CD4-positive, alpha-beta T cell treated with Interleukin-15 for 1 hour (primary cell): ENCODE measurements around the gene RNF128.

ENCODE experiments used
- DNase-seq: peaks from one replicate; pipeline ENCODE4 v3.0.0-alpha.2; 2020

Gene RNF128, protein sequence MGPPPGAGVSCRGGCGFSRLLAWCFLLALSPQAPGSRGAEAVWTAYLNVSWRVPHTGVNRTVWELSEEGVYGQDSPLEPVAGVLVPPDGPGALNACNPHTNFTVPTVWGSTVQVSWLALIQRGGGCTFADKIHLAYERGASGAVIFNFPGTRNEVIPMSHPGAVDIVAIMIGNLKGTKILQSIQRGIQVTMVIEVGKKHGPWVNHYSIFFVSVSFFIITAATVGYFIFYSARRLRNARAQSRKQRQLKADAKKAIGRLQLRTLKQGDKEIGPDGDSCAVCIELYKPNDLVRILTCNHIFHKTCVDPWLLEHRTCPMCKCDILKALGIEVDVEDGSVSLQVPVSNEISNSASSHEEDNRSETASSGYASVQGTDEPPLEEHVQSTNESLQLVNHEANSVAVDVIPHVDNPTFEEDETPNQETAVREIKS

DNA sequence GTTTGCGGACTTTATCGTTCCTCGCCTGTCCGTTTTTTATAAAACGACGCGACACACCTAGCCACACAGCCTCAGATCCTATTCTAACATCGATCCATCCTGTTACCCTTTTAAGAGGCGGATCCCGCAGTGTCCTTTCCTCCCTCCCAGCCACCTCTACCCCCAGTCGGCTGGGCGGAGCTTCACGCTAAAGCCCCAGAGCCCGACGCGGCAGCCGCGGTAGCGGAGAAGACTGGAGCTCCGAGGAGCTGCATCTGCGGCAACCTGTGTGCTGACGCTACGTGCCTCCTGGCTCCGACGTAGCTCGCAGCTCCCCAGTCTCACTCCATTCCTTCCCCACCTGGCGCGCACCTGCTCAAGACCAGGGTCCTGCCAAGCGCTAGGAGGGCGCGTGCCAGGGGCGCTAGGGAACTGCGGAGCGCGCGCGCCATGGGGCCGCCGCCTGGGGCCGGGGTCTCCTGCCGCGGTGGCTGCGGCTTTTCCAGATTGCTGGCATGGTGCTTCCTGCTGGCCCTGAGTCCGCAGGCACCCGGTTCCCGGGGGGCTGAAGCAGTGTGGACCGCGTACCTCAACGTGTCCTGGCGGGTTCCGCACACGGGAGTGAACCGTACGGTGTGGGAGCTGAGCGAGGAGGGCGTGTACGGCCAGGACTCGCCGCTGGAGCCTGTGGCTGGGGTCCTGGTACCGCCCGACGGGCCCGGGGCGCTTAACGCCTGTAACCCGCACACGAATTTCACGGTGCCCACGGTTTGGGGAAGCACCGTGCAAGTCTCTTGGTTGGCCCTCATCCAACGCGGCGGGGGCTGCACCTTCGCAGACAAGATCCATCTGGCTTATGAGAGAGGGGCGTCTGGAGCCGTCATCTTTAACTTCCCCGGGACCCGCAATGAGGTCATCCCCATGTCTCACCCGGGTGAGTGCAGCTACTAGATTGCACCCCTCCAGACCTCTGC lies at the start of gene RNF128:
Gene RNF128 (plus strand): TSS at position 217 of the 953 bp plus-strand sequence. CDS start 213 bp downstream, at position 430.
- DNase-seq = no peak

DNA sequence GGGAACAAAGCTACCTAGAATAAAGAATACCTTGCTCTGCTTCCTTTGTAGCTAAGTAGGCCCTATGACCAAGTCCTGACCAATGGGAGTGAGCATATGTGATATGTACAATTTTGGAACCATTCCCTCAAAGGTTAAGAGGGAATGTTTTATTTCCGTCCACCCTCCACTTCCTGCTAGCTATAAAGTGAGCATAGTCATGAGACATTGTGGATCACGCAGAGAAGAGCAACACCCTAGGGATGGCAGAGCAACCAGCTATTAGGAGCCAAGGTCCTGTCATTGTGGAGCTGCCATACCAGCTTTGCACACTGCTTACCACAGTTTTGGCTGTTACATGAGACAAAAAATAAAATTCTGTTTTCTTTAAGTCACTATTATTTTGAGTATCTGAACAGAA lies 45.8 kb upstream of the RNF128 start:
- no peak for DNase-seq

DNA sequence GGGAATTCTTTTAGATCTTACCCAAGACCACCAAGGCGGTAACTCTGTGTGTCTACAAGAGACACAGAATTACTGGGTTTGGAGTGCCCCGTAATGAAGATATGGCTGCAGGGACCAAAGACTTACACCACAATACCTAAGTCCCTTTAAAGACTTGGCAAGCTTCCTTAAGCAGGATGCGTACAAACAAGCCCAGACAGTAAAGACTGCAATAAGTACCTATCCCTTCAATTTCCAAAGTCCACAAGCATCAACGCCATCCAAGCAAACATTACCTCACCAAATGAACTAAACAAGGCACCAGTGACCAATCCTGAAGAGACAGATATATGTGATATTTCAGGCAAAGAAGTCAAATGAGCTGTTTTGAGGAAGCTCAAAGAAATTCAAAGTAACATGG lies 42.3 kb upstream of the RNF128 start:
- DNase-seq = no peak

DNA sequence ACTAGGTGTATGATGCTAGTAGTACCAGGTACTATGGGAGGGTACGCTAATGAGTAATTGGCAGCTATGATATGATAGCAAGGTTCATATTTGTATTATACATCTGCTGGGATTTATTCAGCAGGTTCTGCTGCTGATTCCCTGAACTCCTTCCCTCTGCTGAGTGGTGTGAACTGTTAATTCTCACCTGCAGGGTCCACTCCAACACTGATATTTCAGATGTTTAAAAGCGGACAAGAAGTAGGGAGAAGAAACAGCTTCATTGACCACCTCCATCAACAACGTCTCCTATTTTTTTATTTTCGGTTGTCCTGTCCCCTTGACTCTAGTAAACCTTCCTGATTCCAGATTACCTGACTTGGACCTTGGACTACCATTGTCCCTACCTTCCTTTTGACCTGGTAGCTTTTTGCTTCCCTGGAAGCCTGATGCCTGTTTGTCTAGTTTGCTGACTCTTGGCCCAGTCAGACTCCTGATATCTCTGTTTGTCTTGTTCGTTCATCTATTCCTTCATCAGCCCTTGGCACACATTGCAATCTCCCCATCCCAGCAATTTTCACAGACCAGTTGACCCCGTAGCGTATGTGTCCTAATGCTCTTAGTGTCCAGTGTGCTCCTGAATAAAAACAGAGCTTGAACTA lies 34.0 kb upstream of the RNF128 start:
- DNase-seq = no peak

- no peak for DNase-seq
Measured at GRCh38 chrX:106696502-106696901, 30.0 kb upstream of the RNF128 start.

- DNase-seq = no peak
Measured at GRCh38 chrX:106698693-106699092, 27.8 kb upstream of the RNF128 start.

- DNase-seq = no peak
Measured at GRCh38 chrX:106702636-106703035, 23.9 kb upstream of the RNF128 start.

DNA sequence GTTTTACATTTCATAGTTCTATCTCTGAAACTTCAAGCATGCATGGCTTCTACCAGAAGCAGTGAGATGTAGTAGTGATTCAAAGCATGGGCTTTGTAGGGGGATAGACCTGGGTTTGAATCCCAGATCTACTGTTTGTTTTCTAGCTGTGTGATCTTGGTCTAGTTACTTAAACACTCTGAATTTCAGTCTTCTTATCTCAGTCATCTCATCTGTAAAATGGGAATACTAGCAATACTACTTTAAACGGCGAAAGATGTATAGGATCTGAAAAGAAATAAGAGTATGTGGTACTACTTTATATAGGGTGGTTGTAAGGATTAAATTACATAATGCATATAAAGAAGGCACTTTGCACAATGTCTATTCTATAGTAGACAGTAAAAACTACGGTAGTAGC lies 20.0 kb upstream of the RNF128 start:
- no peak for DNase-seq

DNA sequence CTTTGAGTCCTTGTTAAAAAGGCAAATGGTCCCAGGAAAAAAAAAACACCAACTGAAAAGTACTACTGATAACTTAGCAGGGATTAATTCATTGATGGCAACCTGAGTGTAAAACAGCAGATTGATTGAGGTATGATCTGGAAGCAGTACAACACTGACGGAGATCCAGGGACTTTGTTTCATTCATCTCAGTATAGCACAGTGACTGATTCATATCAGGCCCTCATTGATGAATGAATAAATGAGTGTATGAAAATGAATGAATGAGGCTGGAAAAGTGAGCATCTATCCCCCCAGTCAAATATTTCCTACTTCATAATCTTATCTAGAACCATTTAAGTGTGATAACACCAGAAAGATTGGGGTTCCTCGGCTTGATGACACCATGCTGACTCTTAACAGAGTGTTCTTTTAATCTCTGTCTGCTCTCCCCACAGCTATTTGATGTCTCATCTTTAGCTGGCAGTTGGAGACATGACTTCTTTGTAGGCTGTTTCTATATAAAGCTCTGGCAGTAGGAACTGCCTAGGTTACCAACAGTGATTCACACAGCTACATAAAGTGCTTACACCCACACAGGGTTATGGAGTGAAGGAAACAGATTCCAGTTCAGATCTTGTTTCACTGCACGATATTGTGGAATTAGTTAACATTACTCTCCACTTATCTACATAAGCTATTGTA lies 18.6 kb upstream of the RNF128 start:
- DNase-seq = no peak

DNA sequence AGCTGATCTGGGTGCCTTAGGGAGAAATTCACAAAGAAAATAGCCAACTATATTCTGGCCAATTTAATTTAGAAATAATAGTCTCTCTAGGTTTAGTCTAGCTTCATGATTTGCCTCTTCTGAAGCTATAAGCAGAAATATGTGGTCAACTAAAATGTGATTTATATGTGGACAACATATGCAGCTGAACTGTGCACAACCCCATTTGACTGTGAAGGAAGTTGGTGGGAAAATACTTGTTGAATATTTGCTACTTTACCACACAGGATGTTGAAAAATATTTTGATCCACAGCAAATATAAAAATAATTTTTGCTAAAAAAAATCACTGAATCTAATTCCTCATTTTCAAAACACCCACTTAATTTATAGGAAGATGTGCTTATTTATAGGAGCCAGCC lies 15.7 kb upstream of the RNF128 start:
- no peak for DNase-seq

GRCh38 chrX:106711375-106711774 lies 15.1 kb upstream of the RNF128 start:
- no peak for DNase-seq

- DNase-seq = no peak
Measured at GRCh38 chrX:106716004-106716403, 10.5 kb upstream of the RNF128 start.

- DNase-seq = no peak
Measured at GRCh38 chrX:106716463-106716862, 10.0 kb upstream of the RNF128 start.

GRCh38 chrX:106718709-106719108 lies 7.8 kb upstream of the RNF128 start:
- no peak for DNase-seq

GRCh38 chrX:106725931-106726330 lies 570 bp upstream of the RNF128 start:
- no peak for DNase-seq

DNA sequence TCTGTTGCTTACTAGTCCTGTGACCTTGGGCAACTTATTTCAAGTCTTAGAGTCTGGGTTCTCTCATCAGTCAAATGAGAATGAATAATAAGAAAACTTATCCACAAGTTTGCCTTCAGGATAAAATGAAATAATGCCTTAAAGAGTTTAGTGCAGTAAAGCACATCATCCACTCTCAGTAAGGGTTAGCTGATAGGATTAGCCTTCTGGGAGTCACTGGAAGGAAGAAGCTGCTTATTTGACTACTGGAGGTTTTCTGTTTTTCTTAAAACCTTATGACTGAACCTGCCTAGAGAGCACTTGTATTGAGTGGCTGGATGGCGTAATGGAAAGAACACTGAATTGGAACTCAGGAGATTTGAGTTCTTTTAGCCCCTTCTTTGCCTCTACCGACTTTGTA lies 1.8 kb downstream of the RNF128 start:
- DNase-seq = no peak

DNA sequence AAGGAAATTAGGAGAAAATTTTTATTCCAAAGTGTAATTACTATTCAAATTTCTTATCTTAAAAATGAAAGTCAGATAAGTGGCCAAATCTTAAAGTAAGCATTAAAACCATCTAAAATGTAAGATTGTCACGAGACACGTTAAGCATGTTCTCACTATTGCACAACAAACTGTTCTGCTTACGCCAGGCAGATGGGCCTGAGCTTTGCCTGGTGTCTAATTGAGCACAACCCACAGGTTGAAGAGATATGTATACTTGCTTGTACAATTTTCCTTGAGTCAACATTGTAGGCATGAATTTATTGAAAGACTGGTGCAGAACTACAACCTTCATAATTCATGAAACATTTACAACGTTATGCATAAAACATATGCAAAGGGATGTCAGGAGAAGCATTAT lies 3.9 kb downstream of the RNF128 start:
- DNase-seq = no peak

DNA sequence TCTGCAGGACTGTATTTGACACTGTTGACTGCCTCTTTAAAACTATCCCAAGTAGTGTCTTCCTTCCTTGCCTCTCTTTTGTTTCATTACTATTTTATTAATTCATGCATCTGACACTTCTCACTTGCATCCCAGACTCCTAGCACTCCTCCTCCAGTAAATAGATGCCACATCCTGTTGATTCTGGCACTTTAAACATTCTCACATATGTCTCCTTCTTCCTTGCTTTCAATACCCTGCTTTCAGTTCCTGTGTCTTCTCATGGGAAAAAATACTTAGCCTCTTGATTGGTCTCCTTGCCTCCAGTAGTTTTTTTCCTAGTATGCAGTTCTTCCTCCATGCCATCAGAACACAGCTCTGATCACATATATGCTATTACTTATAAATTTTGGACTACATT lies 5.1 kb downstream of the RNF128 start:
- DNase-seq = no peak

- no peak for DNase-seq
Measured at GRCh38 chrX:106734827-106735226, 8.3 kb downstream of the RNF128 start.

DNA sequence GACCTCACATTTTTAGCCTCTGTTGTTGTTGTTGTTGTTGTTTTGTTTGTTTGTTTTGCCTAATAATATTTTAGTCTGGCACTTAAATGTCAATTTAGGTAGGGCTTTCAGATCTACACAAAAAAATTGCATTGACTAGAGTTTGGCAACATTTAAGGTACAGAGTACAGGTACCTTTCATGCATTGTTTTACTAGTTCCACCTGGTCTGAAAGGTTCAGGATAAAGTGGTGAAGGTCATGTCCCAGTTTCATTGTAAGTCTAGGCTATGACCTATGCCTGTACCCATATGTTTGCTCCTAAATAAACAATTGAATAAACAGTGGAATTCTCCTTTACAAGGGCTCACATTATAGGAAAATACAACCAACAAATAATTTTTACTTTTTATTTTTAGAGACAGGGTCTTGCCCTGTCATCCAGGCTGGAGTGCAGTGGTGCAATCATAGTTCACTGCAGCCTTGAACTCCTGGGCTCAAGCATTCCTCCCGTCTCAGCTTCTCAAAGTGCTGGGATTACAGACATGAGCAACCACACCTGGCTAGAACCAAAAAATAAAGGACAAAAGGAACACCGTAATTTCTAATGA lies 13.8 kb downstream of the RNF128 start:
- DNase-seq = no peak

- no peak for DNase-seq
Measured at GRCh38 chrX:106742193-106742592, 15.7 kb downstream of the RNF128 start.

- DNase-seq = no peak
Measured at GRCh38 chrX:106742805-106743204, 16.3 kb downstream of the RNF128 start.
